VCaP (cell line): ENCODE results near the gene PPP4R4.
"Not testable (repeated sequence)": the region's sequence is repeated elsewhere in the genome, so short reads cannot be mapped to it uniquely, and the experiment has no call there.

ENCODE experiments used
- H3K27ac ChIP-seq: fragments of 450-650 bp; 2 replicates; pipeline ENCODE4 v1.5.1; 2017
- TF ChIP-seq, protein P1 (sequence below): fragments of 450-650 bp; conservative IDR thresholded peaks from 2 replicates; pipeline ENCODE4 v1.5.1; 2017; ENCODE audit warnings: mild to moderate bottlenecking, moderate library complexity

Gene PPP4R4

DNA sequence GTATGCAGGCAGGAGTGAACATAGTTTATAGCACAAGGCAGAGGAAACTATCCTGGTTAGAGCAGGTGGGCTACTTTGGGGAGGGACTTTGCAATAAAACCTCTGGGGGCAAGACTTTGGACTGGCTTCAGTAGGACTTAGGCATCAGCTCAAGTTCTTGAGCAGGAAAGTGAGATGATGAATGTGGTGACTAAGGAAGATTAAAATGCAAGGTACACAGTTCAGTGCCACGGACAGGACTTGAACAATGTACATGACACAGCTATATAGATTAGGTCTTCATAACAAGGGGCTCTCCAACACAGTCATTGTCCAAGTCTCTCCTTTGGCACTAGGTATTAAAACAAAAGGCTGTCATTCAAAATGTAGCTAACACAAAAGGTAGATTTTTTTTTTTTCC, 21.4 kb upstream of the PPP4R4 start:
- TF ChIP-seq, protein P1, sequence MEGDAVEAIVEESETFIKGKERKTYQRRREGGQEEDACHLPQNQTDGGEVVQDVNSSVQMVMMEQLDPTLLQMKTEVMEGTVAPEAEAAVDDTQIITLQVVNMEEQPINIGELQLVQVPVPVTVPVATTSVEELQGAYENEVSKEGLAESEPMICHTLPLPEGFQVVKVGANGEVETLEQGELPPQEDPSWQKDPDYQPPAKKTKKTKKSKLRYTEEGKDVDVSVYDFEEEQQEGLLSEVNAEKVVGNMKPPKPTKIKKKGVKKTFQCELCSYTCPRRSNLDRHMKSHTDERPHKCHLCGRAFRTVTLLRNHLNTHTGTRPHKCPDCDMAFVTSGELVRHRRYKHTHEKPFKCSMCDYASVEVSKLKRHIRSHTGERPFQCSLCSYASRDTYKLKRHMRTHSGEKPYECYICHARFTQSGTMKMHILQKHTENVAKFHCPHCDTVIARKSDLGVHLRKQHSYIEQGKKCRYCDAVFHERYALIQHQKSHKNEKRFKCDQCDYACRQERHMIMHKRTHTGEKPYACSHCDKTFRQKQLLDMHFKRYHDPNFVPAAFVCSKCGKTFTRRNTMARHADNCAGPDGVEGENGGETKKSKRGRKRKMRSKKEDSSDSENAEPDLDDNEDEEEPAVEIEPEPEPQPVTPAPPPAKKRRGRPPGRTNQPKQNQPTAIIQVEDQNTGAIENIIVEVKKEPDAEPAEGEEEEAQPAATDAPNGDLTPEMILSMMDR = no peak
- no peak overlapping the region for H3K27ac ChIP-seq

DNA sequence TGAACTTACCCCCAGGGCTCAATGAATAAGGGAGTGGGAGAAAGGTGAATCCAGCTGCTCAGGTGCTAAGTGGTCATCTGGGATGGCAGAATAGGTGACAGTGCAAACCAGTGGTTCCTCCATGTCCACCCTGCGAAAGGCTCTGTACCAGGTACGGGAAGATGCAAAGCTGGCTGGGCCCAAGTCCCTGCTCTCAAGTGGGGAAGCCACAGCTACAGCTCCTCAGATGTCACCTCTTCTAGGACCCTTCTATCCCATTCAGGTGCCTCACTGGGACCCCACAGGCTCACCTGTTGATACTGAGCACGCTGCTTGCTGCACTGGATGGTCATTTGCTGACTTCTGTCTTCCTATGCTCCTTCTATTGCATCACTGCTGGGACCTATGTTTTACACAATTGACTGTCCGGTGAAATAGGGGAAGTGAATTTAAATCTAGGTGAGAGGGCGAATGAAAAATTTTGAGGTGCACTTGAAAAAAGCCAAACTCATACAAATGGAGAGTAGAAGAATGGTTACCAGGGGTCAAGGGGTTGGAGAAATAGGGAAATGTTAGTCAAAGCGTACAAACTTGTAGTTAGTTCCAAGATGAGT, 20.3 kb upstream of the PPP4R4 start:
- TF ChIP-seq, protein P1 = no peak
- no peak overlapping the region for H3K27ac ChIP-seq

DNA sequence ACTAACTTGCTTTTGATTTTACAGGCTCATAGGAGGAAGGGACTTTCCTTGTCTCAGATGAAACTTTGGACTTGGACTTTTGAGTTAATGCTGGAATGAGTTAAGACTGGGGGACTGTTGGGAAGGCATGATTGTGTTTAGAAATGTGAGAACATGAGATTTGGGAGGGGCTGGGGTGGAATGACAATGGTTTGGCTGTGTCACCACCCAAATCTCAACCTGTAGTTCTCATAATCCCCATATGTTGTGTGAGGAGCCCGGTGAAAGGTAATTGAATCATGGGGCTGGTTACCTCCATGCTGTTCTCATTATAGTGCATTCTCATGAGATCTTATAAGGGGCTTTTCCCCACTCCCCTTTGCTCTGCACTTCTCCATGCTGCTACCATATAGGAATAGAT, 18.0 kb upstream of the PPP4R4 start:
- not testable (repeated sequence) for H3K27ac ChIP-seq

DNA sequence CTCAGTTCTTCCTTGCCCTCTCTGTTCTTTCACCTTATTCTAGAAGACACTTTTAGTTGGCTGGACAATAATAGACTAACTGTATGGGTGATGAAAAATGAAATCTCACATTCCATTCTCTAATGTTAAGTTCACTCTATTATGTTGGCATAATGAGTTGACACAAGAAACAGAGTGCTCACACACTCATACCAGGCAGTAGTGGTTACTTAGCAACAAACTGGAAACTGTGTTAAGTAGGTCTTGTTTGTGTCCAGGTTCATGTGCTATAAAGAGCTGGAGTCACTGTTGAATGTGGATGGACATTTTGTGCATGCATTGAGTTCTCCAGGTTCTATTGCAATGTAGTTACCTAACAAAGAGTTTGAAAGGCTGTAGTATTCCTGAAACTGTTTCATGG, 16.9 kb upstream of the PPP4R4 start:
- peak overlapping the region; percentile 33; the same call in 1 of the 2 replicates for H3K27ac ChIP-seq
- TF ChIP-seq, protein P1 = no peak

DNA sequence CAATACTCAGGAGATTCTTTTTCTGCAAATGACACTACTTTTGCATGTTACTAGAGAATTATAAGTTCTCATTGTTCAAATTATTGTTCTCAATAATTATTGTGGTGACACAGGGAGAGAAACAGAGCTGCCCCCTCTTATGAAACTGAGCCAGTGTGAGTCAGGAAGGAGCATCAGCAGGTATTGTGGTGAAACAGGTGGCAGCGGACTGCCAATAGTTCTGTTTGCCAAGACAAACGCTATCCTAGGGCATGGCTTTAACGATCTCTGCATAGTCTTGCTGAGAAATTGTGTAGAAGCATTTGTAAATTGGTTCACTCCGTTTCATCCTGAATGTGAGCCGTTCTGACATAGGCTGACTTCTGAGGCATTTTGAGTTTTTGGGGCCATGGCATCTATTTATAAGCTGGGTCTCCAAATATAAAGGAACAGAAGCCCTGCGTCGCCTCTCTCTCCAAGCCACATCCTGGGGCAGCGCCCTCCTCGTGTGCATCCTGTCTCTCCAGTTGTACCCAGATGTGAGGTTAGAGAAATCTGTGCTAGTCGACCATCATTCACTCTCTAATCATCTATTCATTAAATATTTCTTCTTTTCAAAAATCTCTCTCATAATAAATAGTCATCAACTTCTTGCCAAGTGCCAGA, 15.8 kb upstream of the PPP4R4 start:
- H3K27ac ChIP-seq = peak overlapping the region; percentile 33; the same call in 1 of the 2 replicates
- TF ChIP-seq, protein P1 = no peak

DNA sequence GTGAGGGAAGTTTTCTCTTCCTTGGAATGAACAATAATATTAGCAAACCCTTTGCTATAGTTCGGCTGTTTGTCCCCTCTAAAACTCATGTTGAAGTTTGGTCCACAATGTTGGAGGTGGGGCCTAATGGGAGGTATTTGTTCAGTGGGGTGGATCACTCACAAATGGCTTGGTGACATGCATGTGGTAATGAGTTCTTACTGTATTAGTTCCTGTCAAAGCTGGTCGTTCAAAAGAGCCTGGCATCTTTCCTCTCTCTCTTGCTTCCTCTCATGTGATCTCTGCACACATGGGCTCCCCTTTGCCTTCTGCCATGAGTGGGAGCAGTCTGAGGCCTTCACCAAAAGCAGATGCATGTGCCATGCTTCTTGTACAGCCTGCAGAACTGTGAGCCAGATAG, 13.1 kb upstream of the PPP4R4 start:
- TF ChIP-seq, protein P1 = no peak
- peak overlapping the region; percentile 57 for H3K27ac ChIP-seq

DNA sequence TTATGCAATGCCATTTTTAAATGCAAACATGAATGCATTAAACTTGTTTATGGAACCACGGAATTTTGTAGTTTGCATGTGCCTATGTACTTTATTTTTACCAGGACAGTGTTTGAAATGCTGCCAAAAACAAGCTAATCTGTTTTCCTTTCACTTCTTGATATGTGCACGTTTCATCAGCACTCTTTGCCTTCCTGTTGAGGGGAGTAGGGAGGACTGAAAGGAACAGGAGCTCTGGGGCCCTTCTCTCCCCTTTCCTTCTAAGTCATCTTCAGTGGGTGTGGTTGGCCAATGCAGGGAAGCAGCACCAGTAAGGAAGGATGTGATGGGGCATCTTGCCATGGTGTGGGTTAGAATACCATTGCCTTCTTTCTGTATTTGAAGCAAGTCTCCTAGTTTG, 12.1 kb upstream of the PPP4R4 start:
- H3K27ac ChIP-seq = peak overlapping the region; percentile 57
- TF ChIP-seq, protein P1 = no peak

DNA sequence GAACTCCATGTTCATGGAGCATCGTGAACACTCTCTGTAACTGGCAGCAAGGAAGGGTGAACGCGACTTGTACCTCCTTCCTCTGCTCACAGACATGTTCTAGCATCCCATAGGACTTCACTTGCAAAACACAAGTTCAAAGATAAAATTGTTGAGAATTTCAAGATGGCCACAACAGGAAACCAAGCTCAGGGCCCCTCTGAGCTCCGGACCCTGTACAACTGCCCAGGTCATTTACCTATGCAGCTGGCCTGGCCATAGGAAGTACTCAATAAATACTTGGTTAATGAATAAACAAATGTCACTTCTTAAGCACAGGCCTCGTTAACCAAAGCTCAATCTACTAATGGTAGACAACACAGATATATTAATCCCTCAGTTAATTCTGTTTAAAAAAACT, 11.7 kb upstream of the PPP4R4 start:
- peak overlapping the region; percentile 57 for H3K27ac ChIP-seq
- TF ChIP-seq, protein P1 = no peak
